NCI-H187 (cell line): ENCODE measurements around the gene TNRC6C.

Source experiments
- DNase-seq, 2 experiments: peaks; one replicate each; lab custom pipeline; 2025; lab: John Stamatoyannopoulos, UW

TNRC6C gene

GRCh38 chr17:77957857-77958715 lies at the start of gene TNRC6C:
TNRC6C (plus strand) TSS chr17:77958703; CDS start chr17:78004207, 45,504 bp downstream.
- DNase-seq, result peak; percentile 97 to 98

- no peak for DNase-seq
Observed at GRCh38 chr17:77909236-77909635, 49.3 kb upstream of the TNRC6C start.

- no peak for DNase-seq
Observed at GRCh38 chr17:77909816-77910215, 48.7 kb upstream of the TNRC6C start.

GRCh38 chr17:77914385-77915254 lies 43.9 kb upstream of the TNRC6C start:
- no peak for DNase-seq

GRCh38 chr17:77915594-77916021 lies 42.9 kb upstream of the TNRC6C start:
- DNase-seq, result no peak

GRCh38 chr17:77916264-77916663 lies 42.2 kb upstream of the TNRC6C start:
- DNase-seq, result no peak

- DNase-seq, result no peak
Observed at GRCh38 chr17:77916703-77917481, 41.6 kb upstream of the TNRC6C start.

GRCh38 chr17:77919276-77919675 lies 39.2 kb upstream of the TNRC6C start:
- DNase-seq, result no peak

GRCh38 chr17:77923135-77923534 lies 35.4 kb upstream of the TNRC6C start:
- DNase-seq, result no peak

- no peak for DNase-seq
Observed at GRCh38 chr17:77923776-77924513, 34.6 kb upstream of the TNRC6C start.

GRCh38 chr17:77924757-77925336 lies 33.7 kb upstream of the TNRC6C start:
- DNase-seq, result no peak

GRCh38 chr17:77925831-77926543 lies 32.5 kb upstream of the TNRC6C start:
- no peak for DNase-seq

GRCh38 chr17:77926981-77927380 lies 31.5 kb upstream of the TNRC6C start:
- no peak for DNase-seq

GRCh38 chr17:77927777-77928518 lies 30.6 kb upstream of the TNRC6C start:
- DNase-seq, result no peak

- DNase-seq, result no peak
Observed at GRCh38 chr17:77928519-77929179, 29.9 kb upstream of the TNRC6C start.

GRCh38 chr17:77929180-77929564 lies 29.3 kb upstream of the TNRC6C start:
- no peak for DNase-seq

- no peak for DNase-seq
Observed at GRCh38 chr17:77929871-77930436, 28.5 kb upstream of the TNRC6C start.
